ENCODE measurements around the gene KRTAP1-4. TPM values are rescaled to one million over a fixed set of nuclear protein-coding genes. Genes with fewer than 3 reads are reported as not detected.
"Not testable (repeated sequence)": the region's sequence is repeated elsewhere in the genome, so short reads cannot be mapped to it uniquely, and the experiment has no call there.

Gene KRTAP1-4, protein sequence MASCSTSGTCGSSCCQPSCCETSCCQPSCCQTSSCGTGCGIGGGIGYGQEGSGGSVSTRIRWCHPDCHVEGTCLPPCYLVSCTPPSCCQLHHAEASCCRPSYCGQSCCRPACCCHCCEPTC
- polyA plus RNA-seq (2013, experiment 1 of 2; ENCODE audit: insufficient read length), result not detected
- polyA plus RNA-seq (2013, experiment 2 of 2; ENCODE audit: insufficient read length), result not detected

DNA sequence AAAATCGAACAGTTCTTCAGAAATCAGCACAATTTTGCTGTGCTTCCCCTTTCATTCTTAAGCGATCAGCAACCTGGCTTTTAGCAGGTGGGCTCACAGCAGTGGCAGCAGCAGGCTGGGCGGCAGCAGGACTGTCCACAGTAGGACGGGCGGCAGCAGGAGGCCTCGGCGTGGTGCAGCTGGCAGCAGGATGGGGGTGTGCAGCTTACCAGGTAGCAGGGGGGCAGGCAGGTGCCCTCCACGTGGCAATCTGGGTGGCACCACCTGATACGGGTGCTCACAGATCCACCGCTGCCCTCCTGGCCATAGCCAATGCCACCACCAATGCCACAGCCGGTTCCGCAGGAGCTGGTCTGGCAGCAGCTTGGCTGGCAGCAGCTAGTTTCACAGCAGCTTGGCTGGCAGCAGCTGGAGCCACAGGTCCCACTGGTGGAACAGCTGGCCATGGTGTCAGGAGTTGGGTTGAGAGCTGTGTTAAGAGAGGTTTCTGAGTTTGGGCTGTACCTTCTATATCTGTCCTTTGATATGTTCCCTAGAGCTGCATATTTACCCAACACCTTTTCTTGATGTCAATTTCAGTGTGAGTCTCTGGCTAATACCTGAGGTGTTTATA is at the start of gene KRTAP1-4:
Gene KRTAP1-4 (minus strand): TSS at position 563 of the 613 bp plus-strand sequence. CDS start 117 bp downstream, at position 446.
- no peak for DNase-seq

DNA sequence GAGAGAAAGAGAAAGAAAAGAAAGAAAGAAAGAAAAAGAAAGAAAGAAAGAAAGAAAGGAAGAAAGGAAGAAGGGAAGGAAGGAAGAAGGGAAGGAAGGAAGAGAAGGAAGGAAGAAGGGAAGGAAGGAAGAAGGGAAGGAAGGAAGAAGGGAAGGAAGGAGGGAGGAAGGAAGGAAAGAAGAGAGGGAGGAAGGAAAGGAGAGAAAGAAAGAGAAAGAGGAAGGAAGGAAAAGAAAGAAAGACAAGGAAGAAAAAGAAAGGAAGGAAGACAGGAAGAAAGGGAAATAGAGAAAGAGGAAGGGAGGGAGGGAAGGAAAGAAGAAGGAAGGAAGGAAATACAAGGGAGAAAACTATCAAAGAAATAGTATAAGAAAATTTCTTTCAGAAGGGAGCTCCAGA is 46.8 kb upstream of the KRTAP1-4 start:
- no peak for DNase-seq

DNA sequence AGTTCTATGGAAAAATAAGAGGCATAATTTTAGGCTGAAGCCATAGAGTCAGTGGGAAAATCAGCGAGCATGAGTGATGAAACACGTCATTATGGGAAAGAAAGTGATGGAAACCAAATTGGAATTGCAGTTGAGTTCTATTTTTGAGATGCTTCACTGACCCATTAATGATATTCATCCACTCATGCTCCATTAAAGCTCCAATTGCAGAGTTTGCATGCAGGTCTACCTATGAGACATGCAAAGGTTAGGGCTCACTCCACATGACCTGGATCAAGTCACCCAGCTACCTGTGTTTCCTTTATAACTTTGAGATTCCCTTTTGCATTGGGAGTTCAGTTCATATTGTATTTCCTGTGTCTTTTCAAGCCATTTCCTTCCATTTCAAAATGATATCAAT is 43.7 kb upstream of the KRTAP1-4 start:
- DNase-seq, result no peak

DNA sequence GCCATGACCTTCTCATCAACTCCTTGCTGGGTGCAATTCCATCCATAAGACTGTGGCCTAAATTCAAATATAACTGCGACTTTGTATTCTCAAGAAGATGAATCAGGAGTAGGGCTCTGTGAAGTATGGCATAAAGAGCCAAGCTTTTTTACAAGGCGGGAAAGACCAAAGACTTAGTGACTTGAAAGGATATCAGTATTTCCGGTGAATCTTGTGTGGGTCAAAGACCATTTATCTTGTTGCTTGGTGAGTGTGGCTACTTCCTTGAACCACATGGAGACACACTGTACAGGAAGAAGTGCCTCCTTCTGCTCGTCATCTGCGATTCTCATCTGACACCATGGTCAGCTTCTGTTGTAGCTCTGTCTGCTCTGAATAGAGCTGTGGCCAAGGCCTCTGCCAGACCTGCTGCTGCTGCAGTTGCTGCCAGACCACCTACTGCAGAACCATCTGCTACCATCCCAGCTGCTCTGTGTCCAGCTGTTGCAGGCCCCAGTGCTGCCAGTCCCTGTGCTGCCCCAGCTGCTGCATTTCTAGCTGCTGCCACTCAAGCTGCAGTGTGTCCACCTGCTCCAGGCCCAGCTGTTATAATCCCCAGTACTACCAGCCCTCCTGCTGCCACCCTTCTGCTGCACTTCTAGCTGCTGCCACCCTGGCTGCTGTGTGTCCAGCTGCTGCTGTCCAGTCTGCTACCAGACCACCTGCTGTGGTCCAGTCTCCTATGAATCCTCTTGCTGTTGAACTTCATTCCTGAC is 41.8 kb upstream of the KRTAP1-4 start:
- DNase-seq, result no peak

DNA sequence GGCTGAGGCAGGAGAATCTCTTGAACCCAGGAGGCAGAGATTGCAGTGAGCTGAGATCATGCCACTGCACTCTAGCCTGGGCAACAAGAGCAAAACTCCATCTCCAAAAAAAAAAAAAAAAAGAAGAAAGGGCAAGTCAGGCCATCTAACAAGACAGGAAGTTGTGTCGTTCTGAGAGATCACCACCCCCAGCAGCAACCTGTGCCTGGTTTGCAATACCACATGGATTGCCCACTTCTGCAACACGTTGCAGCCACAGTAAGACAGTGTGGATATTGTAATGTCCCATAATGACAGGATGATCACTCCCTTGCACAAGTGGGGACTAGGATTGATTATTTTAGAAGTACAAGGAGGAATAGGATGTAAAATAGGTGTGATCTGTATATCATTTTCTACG is 39.0 kb upstream of the KRTAP1-4 start:
- no peak for DNase-seq

DNA sequence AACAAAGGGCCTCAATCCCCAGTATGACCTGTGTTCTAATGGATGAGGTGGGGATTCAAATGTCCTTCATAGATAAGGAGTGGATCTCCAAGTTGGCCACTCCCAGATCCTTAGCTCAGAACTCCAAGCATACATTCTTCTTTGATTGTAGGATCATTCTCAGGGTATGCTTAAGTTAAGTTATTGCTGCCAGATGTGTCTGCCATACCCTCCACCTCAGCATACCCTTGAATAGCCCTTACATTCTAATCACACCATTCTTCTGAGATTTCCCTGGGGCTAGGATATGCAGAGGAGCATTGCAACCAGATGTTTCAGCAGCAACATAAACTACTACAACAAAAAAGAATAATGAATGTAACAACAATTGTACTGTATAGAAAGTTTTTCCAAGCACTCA is 37.3 kb upstream of the KRTAP1-4 start:
- peak; percentile 74 for DNase-seq

DNA sequence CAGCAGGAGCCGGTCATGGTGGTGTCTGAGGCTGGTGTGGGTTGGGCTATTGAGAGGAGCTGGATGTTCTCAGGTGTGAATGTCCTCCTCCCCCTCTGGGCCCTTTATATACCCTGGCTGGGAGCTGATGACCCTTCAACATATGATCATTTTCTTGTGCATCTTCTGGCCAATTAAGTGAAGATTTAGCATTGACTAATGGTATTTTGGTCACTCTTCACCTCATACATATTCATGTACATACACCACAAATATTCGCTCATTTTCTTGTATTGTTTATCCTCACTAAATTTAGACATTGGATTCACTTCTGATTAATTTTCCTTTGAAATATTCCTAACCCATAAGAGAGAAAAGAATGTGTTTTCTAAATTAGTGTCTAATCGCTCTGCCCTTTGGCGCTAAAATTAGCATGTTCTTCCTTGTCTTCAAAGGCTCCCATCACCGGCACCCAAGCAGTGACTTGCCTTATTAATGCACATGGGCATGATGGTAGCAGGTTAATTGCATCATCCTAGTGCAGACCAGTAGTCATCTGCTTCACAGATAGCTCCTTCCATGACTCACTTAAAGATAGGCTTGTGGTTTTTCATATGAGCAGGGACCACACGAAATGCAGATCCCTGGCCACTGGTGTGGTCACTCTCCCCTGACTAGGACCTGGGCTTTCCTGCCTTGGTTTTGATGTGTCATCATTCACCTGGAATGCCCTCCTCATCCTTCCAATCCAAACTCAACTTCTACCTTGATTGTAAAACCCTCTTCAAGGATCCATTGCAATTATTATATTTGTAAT is 36.0 kb upstream of the KRTAP1-4 start, which contains the start of gene KRTAP2-4:
Gene KRTAP2-4 (minus strand): TSS at position 51 of the 796 bp plus-strand sequence. CDS start 34 bp downstream, at position 17.
- peak; percentile 86 for DNase-seq

DNA sequence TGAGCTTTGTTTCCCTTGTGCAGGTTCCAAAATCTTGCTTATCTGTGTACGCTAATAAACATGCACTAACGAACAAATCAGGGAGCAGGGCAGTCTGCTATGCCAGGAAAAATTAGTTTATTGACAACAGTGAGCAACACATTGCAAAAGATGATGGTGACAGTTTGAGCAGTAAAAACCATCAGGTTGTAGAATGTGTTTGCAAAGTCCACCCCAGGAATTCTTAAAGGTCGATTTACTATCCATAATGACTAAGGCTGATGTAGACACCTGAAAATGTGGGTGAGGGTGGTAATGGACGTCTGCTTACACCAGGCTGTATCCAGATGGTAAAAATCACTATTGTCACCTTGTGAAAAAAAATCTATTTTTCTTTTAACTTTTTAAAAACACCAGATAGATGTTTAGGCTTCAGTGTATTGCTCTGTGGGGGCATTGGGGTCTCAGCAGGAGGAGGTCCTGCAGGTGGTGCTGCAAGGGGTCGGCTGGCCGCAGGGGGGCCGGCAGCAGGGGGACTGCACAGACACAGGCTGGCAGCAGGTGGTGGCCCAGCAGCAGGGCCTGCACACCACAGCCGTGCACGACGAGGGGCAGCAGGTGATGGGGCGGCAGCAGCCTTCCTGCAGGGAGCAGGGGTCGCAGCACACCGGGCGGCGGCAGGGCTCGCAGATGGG is 35.2 kb upstream of the KRTAP1-4 start:
- DNase-seq, result not testable (repeated sequence)

DNA sequence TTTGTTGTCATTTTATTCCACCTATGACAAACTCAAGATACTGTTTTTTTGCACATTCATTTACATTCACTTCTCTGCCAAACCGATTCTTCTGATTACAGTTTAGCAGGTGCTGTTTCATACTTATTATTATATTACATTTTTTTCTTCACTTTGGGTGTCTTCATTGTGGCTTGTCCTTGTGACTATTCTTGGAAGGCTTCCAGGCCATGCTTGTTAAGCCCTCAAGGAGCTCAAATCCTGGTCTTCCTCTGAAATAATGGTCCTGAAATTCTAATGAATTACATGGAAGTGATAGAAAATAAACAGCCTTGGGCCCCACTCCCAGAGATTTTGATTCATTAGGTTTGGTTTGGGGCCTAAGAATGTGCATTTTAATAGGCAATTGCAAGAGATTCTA is 34.3 kb upstream of the KRTAP1-4 start:
- no peak for DNase-seq

DNA sequence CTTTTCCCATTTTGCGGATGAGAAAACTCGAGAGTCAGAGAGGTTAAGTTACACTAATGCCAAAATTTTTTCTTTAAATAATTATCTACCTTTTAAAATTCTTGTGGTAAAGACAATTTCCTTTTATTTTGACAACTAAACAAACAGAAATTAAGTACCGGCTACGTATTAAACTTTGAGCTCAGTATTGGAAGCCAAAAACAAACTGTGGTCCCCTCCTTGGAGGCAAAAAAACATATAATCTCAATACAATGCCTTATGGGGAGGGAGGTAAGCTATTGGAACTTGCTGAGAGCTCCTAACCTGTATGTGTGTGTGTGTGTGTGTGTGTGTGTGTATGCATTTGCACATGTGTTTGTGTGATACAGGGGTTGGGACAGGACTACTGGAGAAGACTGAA is 33.5 kb upstream of the KRTAP1-4 start:
- no peak for DNase-seq

DNA sequence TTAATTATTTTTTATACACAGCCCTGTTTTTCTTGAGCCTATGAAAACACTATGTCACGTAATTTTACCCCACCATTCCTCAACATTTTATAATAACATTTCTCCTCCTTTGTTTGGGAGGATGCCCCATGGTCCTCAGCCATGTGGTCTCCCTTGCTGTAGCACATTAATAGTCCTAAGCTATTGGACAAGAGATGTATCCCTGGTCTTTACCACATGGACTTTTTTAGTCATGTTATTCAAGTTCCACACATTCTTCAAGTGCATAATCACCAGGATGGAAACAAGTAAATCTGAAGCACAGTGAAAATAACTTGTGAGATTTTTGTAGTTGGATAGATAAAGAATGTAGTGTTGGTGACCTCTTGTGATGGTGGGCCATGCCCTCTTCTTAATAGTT is 32.0 kb upstream of the KRTAP1-4 start:
- DNase-seq, result peak; percentile 99

DNA sequence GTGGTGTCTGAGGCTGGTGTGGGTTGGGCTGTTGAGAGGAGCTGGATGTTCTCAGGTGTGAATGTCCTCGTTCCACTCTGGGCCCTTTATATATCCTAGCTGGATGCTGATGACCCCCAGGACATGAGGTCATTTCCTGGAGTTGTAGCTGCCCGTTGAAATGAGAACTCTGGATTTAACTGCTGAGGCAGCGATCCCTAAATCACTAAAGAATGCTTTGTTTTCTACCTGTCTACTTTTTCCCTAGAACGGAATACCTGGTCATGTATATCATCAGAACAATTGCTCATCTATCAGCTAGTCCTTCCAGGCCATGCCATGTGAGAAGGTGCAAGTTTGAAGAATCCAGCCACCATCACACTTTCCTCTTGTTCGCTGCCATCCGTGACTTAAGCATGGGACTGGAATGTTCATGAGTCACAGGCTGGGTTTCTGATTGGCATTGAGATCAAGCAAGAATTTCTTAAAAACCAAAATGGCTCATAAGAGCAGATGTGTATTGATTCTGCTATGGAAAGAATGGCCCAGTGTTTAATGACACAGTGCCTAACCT is 30.1 kb upstream of the KRTAP1-4 start, which contains the start of gene KRTAP2-3:
Gene KRTAP2-3 (minus strand): TSS at position 63 of the 553 bp plus-strand sequence. CDS start 64 bp downstream, outside the sequence.
- DNase-seq, result peak; percentile 98

DNA sequence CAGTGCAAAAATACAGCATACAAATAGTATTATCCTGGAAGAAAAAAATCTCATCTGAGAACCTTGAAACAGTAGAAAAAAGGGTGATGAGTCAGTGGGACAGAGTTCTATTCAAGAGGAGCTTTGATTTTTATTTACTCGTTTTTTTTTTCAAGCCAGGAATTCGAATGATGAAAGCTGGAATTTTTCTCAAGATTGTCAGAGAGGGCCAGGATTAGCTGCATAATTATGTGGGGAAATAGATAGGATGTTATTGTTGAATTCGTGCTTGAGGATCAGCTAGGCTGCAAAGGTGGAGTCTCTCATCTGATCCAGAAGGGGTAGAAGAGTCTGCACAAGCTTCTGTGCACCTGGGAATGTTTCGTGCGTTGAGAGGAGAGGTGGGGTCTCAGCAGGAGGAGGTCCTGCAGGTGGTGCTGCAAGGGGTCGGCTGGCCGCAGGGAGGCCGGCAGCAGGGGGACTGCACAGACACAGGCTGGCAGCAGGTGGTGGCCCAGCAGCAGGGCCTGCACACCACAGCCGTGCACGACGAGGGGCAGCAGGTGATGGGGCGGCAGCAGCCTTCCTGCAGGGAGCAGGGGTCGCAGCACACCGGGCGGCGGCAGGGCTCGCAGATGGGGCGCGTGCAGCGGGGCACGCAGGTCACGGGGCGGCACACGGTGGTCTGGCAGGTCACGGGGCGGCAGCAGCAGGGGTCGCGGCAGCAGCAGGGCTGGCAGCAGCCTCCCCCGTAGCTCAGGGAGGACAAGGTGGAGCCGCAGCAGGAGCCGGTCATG is 29.5 kb upstream of the KRTAP1-4 start:
- DNase-seq, result peak; percentile 95

DNA sequence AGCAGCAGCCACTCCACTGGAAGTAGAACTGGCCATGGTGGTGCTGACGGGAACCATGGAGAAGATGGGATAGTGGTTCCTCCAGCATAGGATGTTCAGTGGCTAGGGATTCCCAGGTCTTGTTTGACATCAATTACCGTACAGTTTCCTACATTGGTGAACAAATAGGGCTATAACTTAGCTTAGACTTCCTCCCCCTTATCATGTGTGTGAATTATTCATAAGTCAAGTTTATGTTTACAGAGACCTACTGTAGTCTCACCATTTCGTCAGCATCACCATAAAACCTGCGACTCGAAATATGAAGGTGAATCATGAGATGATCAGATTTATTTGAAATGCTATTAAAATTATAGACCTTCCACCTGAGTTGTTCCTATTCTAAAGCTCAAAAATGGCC is 28.7 kb upstream of the KRTAP1-4 start:
- no peak for DNase-seq

DNA sequence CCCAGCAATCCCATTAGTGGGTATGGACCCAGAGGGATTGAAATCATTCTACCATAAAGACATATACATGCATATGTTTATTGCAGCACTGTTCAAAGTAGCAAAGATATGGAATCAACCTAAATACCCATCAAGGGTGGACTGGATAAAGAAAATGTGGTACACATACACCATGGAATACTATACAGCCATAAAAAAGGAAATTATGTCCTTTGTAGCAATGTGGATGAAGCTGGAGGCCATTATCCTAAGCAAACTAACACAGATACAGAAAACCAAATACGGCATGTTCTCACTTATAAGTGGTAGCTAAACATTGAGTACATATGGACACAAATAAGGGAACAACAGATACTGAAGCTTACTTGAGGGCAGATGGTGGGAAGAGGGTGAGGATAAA is 27.6 kb upstream of the KRTAP1-4 start:
- no peak for DNase-seq

DNA sequence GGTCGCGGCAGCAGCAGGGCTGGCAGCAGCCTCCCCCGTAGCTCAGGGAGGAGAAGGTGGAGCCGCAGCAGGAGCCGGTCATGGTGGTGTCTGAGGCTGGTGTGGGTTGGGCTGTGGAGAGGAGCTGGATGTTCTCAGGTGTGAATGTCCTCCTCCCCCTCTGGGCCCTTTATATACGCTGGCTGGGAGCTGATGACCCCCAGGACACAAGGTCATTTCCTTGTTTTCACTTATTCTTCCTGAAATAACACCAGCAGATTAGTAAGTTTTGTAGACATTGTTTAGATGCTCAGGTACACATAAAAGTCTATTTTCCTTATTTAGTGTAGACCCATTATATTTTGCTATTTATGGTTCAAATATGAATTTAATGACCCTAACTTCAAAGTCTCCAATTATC is 25.1 kb upstream of the KRTAP1-4 start, which contains the start of gene KRTAP2-2:
Gene KRTAP2-2 (minus strand): TSS at position 101 of the 400 bp plus-strand sequence. CDS start 19 bp downstream, at position 82.
- DNase-seq, result not testable (repeated sequence)

DNA sequence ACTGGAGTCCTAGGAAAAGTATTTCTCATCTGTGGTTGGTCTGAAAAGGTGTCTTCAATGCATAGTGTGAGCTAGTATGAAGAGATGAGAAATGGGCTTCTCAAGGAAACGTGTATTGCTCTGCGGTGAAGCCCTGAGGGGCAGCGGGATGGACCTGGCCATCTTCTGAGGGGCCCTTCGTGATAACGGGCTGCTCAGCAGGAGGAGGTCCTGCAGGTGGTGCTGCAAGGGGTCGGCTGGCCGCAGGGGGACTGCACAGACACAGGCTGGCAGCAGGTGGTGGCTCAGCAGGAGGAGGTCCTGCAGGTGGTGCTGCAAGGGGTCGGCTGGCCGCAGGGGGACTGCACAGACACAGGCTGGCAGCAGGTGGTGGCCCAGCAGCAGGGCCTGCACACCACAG is 24.6 kb upstream of the KRTAP1-4 start:
- not testable (repeated sequence) for DNase-seq

DNA sequence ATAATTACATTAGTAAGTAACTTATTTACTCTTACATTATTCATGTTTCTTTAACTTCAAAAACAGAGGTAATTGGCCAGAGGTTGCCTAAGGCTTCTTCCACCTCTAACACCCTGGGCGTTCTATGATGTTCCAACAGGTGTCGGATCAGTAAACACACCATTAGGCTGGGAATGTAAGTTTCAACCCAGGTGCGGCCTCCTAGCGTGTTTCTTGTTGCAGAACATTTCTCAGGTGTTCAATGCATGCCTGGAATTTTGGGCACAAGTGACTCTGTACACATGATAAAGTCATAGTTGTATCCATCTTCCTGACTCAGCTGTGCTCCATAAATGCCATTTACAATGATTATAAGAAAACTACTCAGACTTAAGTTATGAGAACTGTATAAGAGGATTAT is 24.0 kb upstream of the KRTAP1-4 start:
- no peak for DNase-seq

DNA sequence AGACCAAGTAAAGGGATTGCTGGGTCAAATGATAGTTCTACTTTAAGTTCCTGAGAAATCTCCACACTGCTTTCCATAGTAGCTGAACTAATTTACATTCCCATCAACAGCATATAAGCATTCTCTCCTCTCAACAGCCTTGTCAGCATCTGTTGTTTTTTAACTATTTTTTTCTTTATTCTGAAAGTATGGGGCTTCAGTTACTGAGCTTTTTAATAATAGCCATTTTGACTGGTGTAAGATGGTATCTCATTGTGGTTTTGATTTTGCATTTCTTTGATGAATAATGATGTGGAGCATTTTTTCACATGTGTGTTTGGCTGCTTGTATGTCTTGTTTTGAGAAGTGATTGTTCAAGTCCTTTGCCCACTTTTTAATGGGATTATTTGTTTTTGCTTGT is 22.6 kb upstream of the KRTAP1-4 start:
- DNase-seq, result peak; percentile 63

DNA sequence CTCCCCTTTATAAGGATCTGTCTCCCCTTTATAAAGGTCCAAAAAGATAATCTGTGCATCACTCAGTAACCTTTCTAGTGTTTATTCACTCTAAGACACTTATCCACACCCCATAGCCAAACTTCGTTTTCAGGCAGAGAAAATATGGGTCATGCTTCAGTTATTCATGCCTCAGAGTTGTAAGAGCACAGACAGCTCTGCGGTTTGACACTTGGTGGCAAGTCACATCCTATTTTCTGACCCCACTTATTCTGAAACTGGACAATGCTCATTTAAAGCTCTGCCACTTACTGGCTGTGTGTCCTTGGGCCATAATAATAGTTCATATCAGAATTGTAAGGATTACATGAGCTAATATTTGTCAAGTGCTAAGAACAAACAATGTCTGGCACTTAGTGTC is 19.1 kb upstream of the KRTAP1-4 start:
- DNase-seq, result peak; percentile 75

DNA sequence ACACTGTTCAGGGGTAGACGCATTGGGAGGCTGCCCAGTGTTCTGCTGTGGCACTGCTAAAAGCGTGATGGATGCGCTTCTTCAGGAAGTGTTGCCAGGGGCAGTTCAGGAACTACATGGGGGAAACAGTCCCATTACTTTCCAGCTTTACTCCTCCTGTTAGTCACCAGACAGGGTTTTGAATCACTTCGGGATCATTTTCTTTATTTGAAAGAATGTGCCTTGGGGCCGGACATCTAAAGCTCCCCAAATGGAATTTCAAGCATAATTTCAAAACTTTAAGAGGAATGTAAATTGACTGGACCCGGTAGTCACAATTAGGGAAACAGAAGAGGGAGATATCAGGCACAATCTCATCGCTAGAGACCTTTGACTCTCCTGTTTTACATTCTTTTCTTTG is 18.4 kb upstream of the KRTAP1-4 start:
- peak; percentile 84 for DNase-seq

Data from fibroblast of skin of scalp (primary cell).